ENCODE data around the gene ABCD1. TPM values are rescaled to one million over a fixed set of nuclear protein-coding genes. Genes with fewer than 3 reads are reported as not detected.

The ABCD1 gene
- total RNA-seq, 4 donors from 2014 or later: 18.4 to 36.2 (median 25.1) TPM

DNA sequence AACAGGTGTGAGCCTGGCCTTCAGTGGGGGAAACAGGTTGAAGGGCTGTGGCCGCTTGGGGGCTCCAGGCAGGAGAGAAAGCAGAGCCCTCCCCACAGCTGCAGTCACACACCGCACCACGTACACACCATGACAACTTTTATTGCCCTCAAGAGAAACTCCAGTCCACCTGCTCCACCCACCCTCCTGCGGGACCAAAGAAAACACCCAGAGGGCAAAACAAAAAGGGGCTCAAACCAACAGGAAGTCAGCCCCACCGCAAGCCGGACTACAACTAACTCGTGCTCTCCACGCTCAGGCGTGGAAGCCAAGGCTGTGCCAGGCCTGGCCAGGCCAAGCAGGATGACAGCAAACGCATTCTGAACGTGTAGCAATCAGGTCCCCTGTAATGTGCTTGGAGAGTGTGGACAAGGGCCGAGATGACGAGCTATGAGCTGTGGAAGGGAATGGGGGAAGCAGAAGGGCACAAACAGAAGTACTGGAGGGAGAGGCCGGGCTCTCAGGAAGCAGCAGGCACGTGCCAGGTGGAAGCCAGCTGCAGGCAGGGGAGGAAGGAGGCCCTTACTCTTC lies 24.2 kb upstream of the ABCD1 start:
- TF ChIP-seq CTCF (IDR thresholded peaks at IDR 0.05): no peak
- TF ChIP-seq POLR2A (IDR thresholded peaks at IDR 0.05; ENCODE audit: low read depth): no peak
- no peak for TF ChIP-seq POLR2AphosphoS5 (IDR thresholded peaks at IDR 0.05)
- TF ChIP-seq EP300 (IDR thresholded peaks at IDR 0.05): no peak
- Histone ChIP-seq H3K27me3 (no peaks in the 10 kb centered on the region), H3K36me3 (peaks cover 0 to 44% (median 34%) of the 10 kb centered on the region in 4 donors), H3K4me1 (peaks cover 4 to 51% (median 34%) of the 10 kb centered on the region in 4 donors), H3K4me3 (no peak overlapping the region), H3K27ac (replicated peaks in 1 of 4) (peak overlapping the region; percentile 54 to 59 (median 56)), H3K9me3 (no peaks in the 10 kb centered on the region)
- no peak for DNase-seq (ENCODE audit: extremely low spot score)
- WGBS: 83% methylated on average over 12 of the region's 15 CpGs
- intact Hi-C loops (cut with DNase I): no loop called here

DNA sequence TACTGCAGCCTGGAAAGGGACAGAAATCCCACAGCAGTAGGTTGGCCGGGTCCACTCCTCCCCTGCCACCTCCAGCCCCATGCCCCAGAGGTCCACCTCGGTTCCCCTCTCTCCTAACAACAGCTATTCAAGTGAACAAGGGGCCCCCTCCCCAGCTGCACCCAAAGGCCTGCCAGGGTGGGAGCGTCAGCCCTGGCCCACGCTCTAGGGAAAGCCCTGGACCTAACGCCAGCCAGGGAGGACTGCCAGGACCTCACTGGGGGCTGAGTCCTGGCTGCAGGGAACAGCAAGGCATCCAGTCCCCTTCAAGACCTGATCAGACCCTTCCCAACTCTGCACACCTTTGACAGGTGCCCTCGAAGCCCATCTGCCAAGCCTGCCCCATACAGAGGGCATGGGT lies 23.7 kb upstream of the ABCD1 start:
- 81% methylated on average over 3 of the region's 6 CpGs for WGBS
- no peak for DNase-seq (ENCODE audit: extremely low spot score)
- Histone ChIP-seq H3K27ac (replicated peaks in 1 of 4) (peak overlapping the region in 2 of 4 donors; percentile 54 to 58), H3K9me3 (no peaks in the 10 kb centered on the region), H3K4me1 (peaks cover 4 to 56% (median 36%) of the 10 kb centered on the region in 4 donors), H3K27me3 (no peaks in the 10 kb centered on the region), H3K4me3 (no peak overlapping the region), H3K36me3 (peaks cover 0 to 44% (median 34%) of the 10 kb centered on the region in 4 donors)
- no peak for TF ChIP-seq EP300 (IDR thresholded peaks at IDR 0.05)
- no peak for TF ChIP-seq POLR2A (IDR thresholded peaks at IDR 0.05; ENCODE audit: low read depth)
- no peak for TF ChIP-seq CTCF (IDR thresholded peaks at IDR 0.05)
- no peak for TF ChIP-seq POLR2AphosphoS5 (IDR thresholded peaks at IDR 0.05)
- intact Hi-C loops (cut with DNase I): no loop called here

- no peaks in the 10 kb centered on the region for H3K9me3 ChIP-seq
- peak overlapping the region in 2 of 4 donors; percentile 69 to 70 for H3K27ac ChIP-seq (replicated peaks in 1 of 4)
- peaks cover 0 to 41% (median 32%) of the 10 kb centered on the region in 4 donors for H3K36me3 ChIP-seq
- no peak overlapping the region for H3K4me3 ChIP-seq
- H3K27me3 ChIP-seq: no peaks in the 10 kb centered on the region
- no peak for TF ChIP-seq POLR2AphosphoS5 (IDR thresholded peaks at IDR 0.05)
- no peak for TF ChIP-seq CTCF (IDR thresholded peaks at IDR 0.05)
- no peak for TF ChIP-seq POLR2A (IDR thresholded peaks at IDR 0.05; ENCODE audit: low read depth)
- TF ChIP-seq EP300 (IDR thresholded peaks at IDR 0.05): no peak
- DNase-seq (ENCODE audit: extremely low spot score): no peak
- WGBS: 80% methylated on average over 9 of the region's 12 CpGs
- intact Hi-C loops (cut with DNase I): no loop called here
- peaks cover 4 to 56% (median 36%) of the 10 kb centered on the region in 4 donors for H3K4me1 ChIP-seq
Measured at GRCh38 chrX:153701706-153702105, 22.9 kb upstream of the ABCD1 start.

DNA sequence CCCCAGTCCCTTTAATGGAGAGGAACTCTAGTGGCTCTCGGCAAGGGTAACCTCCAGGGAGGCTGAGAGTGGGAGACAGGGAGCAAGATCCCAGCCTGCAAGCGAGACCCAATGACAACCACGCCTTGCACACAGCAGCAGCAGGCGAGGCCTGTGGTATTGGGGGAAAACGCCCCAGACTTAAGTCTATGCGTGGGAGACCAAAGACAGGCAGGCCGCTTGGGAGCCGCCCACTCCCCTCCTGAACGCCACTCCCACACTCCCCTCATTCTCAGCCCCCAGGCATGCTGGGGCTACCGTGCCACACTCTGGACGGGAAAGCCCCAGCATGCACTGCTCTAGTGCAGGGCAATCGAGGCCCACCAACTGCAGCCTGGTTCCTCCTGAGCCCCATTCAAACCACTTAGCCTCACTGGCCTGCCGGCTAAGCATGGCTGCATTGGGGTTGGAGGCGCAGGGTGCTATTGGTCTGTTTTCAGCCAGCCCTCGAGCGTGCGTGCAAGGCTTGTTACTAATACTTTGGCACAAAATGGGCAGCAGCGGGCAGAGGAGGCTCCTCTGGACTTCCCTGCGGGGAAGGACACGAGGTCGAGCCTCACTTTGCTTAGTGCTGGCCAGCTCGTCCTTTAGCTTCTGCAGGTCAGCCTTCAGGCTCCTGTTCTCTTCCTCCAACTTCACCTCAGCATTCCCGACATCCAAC lies 22.2 kb upstream of the ABCD1 start:
- WGBS: 77% methylated on average over 22 of the region's 23 CpGs
- intact Hi-C loops (cut with DNase I): no loop called here
- peak overlapping the region; percentile 40 to 70 (median 60) for H3K27ac ChIP-seq (replicated peaks in 1 of 4)
- peaks cover 4 to 56% (median 37%) of the 10 kb centered on the region in 4 donors for H3K4me1 ChIP-seq
- peaks cover 0 to 38% (median 29%) of the 10 kb centered on the region in 4 donors for H3K36me3 ChIP-seq
- no peak for DNase-seq (ENCODE audit: extremely low spot score)
- H3K27me3 ChIP-seq: no peaks in the 10 kb centered on the region
- no peaks in the 10 kb centered on the region for H3K9me3 ChIP-seq
- no peak for TF ChIP-seq CTCF (IDR thresholded peaks at IDR 0.05)
- TF ChIP-seq POLR2A (IDR thresholded peaks at IDR 0.05; ENCODE audit: low read depth): no peak
- no peak for TF ChIP-seq POLR2AphosphoS5 (IDR thresholded peaks at IDR 0.05)
- no peak for TF ChIP-seq EP300 (IDR thresholded peaks at IDR 0.05)
- no peak overlapping the region for H3K4me3 ChIP-seq

All from esophagus muscularis mucosa (tissue), 4 donors.